Testis (tissue), 3 donors: Measurements from ENCODE around the gene IL1RAPL2. TPM values are rescaled to one million over a fixed set of nuclear protein-coding genes. Genes with fewer than 3 reads are reported as not detected.
A peak's percentile ranks its signal among the peaks of the same experiment; 100 is the strongest.

Experiments
- DNase-seq: peaks from one replicate; pipeline ENCODE4 v3.0.0-alpha.2; 2019
- H3K27ac ChIP-seq, 2 donors: fragments of 200-600 bp; sonication (generic); one replicate each; pipeline ENCODE4 v1.5.1; 2019
- H3K27me3 ChIP-seq: fragments of 200-600 bp; sonication (generic); one replicate; pipeline ENCODE4 v1.5.1; 2019
- H3K36me3 ChIP-seq: fragments of 200-600 bp; sonication (generic); one replicate; pipeline ENCODE4 v1.5.1; 2017; ENCODE audit warnings: low read depth; ENCODE audit errors: missing control alignments
- H3K4me1 ChIP-seq: fragments of 200-600 bp; sonication (generic); one replicate; pipeline ENCODE4 v1.5.1; 2019
- H3K4me3 ChIP-seq, 2 donors: fragments of 200-600 bp; sonication (generic); one replicate each; pipeline ENCODE4 v1.5.1; 2017 to 2019
- H3K9me3 ChIP-seq: fragments of 200-600 bp; sonication (generic); one replicate; pipeline ENCODE4 v1.5.1; 2017
- POLR2A ChIP-seq: fragments of 450-650 bp; IDR thresholded peaks from one replicate; pipeline ENCODE4 v1.6.1; 2017; ENCODE audit warnings: antibody characterized with exemption, mild to moderate bottlenecking, moderate library complexity
- WGBS, 2 donors: methylation state at CpG; one replicate each; pipeline ENCODE4 v1.1.5; 2018; 5-methylcytosine and 5-hydroxymethylcytosine counted together
- intact Hi-C: fragments of 100-400 bp; cut with DNase I; formaldehyde crosslinking; loops from one replicate; pipeline ENCODE4 v1.15.1; 2023; ENCODE audit warnings: low total_unique reads
- polyA plus RNA-seq: library from polyadenylated mRNA; stranded (reverse); fragments of 350-450 nt; fragmentation: Illumina TruSeq; extraction: RNeasy Lipid Tissue Mini Kit (QIAGEN cat#74804); gene quantifications from one replicate; pipeline ENCODE4 v1.2.3, GENCODE V29; 2014; ENCODE audit warnings: low read depth, low replicate concordance; ENCODE audit not compliant: insufficient read depth
- total RNA-seq, 2 donors: library from RNA; depleted of rRNA; stranded (reverse); fragments of >200 nt; gene quantifications; one replicate each; pipeline ENCODE4 v1.2.3, GENCODE V29; 2016
- TF ChIP-seq, protein P1 (sequence below), 3 experiments: fragments of 450-650 bp in 2 of 3; fragments of 200-600 bp in 1 of 3; sonication (generic) in 1 of 3; IDR thresholded peaks; one replicate each; pipeline ENCODE4 v1.5.1; 2016 to 2019; ENCODE audit warnings: antibody characterized with exemption in 3 of 3, mild to moderate bottlenecking in 2 of 3, moderate library complexity in 1 of 3

IL1RAPL2 gene
- total and polyA plus RNA-seq, 3 donors from 2014 or later = 0.47 to 1.3 (median 1.2) TPM

DNA sequence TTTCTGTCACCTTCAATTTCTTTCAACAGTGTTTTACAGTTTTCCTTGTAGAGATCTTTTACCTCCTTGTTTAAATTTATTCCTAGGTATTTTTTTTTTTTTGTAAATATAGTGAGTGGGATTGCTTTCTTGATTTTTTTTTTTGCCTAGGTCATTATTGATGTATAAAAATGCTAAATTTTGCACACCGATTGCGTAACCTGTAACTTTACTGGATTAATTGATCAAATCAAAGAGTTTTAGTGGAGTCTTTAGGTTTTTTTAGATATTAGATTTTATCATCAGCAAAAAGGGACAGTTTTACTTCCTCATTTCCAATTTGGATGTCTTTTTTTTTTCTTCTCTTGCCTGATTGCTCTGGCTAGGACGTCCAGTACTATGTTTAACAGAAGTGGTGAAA lies 613.6 kb downstream of the IL1RAPL2 start:
- Histone ChIP-seq H3K9me3 (no peaks in the 10 kb centered on the region), H3K4me1 (no peaks in the 10 kb centered on the region), H3K4me3 (no peak overlapping the region), H3K36me3 (no peaks in the 10 kb centered on the region), H3K27me3 (no peaks in the 10 kb centered on the region), H3K27ac (no peak overlapping the region)
- TF ChIP-seq POLR2A = no peak
- TF ChIP-seq, protein P1, sequence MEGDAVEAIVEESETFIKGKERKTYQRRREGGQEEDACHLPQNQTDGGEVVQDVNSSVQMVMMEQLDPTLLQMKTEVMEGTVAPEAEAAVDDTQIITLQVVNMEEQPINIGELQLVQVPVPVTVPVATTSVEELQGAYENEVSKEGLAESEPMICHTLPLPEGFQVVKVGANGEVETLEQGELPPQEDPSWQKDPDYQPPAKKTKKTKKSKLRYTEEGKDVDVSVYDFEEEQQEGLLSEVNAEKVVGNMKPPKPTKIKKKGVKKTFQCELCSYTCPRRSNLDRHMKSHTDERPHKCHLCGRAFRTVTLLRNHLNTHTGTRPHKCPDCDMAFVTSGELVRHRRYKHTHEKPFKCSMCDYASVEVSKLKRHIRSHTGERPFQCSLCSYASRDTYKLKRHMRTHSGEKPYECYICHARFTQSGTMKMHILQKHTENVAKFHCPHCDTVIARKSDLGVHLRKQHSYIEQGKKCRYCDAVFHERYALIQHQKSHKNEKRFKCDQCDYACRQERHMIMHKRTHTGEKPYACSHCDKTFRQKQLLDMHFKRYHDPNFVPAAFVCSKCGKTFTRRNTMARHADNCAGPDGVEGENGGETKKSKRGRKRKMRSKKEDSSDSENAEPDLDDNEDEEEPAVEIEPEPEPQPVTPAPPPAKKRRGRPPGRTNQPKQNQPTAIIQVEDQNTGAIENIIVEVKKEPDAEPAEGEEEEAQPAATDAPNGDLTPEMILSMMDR (IDR thresholded peaks at IDR 0.05) = no peak
- WGBS, 2 donors = 87 to 92% methylated on average over 3 of the region's 3 CpGs
- DNase-seq = no peak
- intact Hi-C loops = no loop called here

DNA sequence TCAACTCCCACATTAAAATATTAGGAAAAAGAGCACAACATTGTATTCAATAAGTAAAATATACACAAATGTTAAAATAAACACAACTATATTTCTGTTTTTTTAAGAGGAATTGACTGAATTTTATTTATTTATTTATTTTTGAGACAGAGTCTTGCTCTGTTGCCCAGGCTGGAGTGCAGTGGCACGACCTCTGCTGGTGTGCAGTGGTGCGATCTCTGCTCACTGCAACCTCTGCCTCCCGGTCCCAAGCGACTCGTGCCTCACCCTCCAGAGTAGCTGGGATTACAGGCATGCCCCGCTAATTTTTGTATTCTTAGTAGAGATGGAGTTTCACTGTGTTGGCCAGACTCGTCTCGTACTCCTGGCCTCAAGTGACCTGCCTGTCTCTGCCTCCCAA lies 623.1 kb downstream of the IL1RAPL2 start:
- no peaks in the 10 kb centered on the region for H3K36me3 ChIP-seq
- no peaks in the 10 kb centered on the region for H3K9me3 ChIP-seq
- DNase-seq = no peak
- H3K4me1 ChIP-seq = no peaks in the 10 kb centered on the region
- no peaks in the 10 kb centered on the region for H3K27me3 ChIP-seq
- TF ChIP-seq, protein P1 (IDR thresholded peaks at IDR 0.05) = no peak
- no peak for TF ChIP-seq POLR2A
- WGBS, 2 donors = 94 to 97% methylated on average over 8 of the region's 8 CpGs
- intact Hi-C loops = no loop called here
- H3K4me3 ChIP-seq = no peak overlapping the region
- no peak overlapping the region for H3K27ac ChIP-seq

DNA sequence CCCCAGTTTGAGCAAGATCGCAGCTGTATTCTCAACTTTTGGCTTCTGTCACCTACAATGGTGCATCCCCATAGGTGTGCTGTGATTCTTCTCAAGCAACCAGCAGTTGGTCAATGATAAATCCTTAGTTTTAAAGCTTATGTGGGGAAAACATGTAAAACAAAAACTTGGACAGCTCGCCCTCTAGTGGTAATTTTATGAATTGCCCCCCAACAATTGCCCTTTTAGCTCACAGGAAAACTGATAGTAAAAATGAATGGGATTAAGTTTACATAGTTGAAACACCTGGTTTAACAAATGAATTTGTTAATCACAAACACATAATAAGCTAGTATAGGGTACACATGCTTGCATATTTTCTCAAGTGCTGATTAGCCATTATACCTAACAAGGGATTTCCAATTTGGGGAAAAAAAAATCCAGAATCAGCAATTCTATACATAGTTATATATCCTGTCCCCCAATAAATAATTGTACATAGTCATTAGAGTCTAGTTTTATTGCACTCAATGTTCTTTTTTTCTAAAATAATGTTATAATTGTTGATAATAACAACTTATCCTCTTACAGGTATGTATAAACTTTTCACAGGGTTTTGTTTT lies 624.4 kb downstream of the IL1RAPL2 start:
- DNase-seq = peak; percentile 41

DNA sequence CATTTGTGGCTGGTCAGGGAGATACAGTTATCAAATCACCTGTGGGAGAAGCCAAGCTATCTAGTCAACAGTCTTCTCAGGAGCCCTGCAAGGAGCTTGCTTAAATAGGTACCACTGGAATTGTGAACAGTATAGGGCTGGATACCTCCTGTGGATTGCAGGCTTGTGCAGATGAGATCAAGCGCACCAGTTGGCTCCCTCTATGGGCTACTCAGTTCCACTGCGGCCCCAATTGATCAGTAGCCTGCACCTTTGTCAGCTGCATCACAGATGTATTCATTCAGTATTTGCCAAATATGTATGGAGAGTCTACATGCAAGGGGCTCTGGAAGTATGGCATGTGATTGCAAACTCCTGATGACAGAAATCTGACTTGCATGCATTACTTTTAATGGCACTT lies 625.9 kb downstream of the IL1RAPL2 start:
- H3K9me3 ChIP-seq = no peaks in the 10 kb centered on the region
- no peak overlapping the region for H3K27ac ChIP-seq
- 54% methylated on average over 2 of the region's 2 CpGs; no CpG with 5 or more reads in 1 of the 2 donors for WGBS, 2 donors
- H3K27me3 ChIP-seq = no peaks in the 10 kb centered on the region
- no peaks in the 10 kb centered on the region for H3K4me1 ChIP-seq
- no peak overlapping the region for H3K4me3 ChIP-seq
- no peaks in the 10 kb centered on the region for H3K36me3 ChIP-seq
- intact Hi-C loops = no loop called here
- peak; percentile 22 for DNase-seq
- TF ChIP-seq POLR2A = no peak
- TF ChIP-seq, protein P1 (IDR thresholded peaks at IDR 0.05) = peak in 1 of 3 experiments; percentile 28

More for the DNA sequence above, 624.4 kb downstream of the IL1RAPL2 start:
- Histone ChIP-seq H3K27me3 (no peaks in the 10 kb centered on the region), H3K27ac (no peak overlapping the region), H3K9me3 (no peaks in the 10 kb centered on the region), H3K4me1 (no peaks in the 10 kb centered on the region), H3K4me3 (no peak overlapping the region), H3K36me3 (no peaks in the 10 kb centered on the region)
- intact Hi-C loops = no loop called here
- no peak for TF ChIP-seq POLR2A
- TF ChIP-seq, protein P1 (IDR thresholded peaks at IDR 0.05) = peak; percentile 43 to 79 (median 71)
- WGBS, 2 donors = 24 to 28% methylated on average over 2 of the region's 2 CpGs

DNA sequence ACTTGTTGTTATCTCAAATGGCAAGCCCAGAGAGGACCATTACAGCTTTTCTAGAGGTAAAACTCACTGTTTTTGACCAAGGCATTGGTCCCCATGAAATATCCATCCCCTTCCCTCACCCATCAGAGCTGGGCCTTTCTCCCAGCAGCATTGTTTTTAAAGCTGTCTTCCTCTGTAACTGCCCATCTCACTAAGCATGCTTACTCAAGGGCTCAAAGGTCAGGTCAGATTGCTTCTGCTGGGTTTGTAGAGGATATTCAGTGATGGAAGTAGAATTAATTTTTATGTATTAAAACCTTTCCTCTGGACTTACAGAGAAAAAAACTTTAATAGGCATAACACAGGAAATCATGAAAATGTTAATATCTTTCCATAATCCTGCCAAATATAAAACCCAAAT lies 643.4 kb downstream of the IL1RAPL2 start:
- no peak for TF ChIP-seq POLR2A
- TF ChIP-seq, protein P1 (IDR thresholded peaks at IDR 0.05) = no peak
- H3K36me3 ChIP-seq = no peaks in the 10 kb centered on the region
- intact Hi-C loops = no loop called here
- no peaks in the 10 kb centered on the region for H3K27me3 ChIP-seq
- H3K4me1 ChIP-seq = no peaks in the 10 kb centered on the region
- DNase-seq = no peak
- no peak overlapping the region for H3K4me3 ChIP-seq
- no peaks in the 10 kb centered on the region for H3K9me3 ChIP-seq
- H3K27ac ChIP-seq = no peak overlapping the region
